ENCODE results near the gene HIBCH.
A peak's percentile ranks its signal among the peaks of the same experiment; 100 is the strongest.
"Not testable (repeated sequence)": the region's sequence is repeated elsewhere in the genome, so short reads cannot be mapped to it uniquely, and the experiment has no call there.

Gene HIBCH

DNA sequence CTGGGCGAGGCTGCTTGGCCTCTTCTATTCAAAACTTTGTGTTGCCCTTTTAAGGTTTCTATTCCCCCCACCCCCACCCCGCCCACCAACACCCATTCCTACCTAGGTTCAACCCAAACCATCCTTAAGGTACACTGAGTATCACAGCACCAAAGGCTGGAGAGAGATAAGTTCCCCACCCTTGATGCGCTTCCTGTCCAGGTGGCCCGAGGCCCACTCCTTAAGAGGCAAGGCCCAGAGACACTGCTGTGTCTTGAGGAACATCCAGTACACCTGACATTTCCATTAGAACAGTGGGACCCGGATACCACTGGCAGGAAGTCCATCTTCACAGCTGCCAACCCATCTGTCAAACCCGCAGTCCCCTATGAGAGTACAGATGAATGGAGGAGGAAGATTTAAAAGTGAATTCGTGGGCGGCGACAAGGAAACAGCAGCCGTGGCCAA is 23.5 kb upstream of the HIBCH start:
- no peak for DNase-seq

DNA sequence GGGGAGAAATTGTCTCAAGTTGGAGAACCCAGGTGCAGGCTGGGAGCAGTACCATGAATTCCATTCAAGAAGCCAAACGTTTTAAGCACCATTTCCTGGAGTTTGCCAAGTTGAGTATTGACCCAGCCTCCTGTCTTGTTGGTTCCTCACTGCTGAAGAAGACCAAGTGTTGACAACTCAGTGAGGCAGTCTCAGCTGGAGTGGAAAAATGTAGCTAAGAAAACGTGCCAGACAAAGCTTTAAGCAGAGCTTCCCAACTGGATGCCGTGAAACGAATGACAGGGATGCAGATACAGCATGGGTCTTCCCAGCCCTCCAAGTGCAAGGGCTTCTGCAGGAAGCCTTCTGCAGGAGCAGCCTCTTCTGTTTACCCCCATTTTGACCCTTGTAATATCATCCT is 23.0 kb upstream of the HIBCH start:
- peak; percentile 39 for DNase-seq

- DNase-seq = peak; percentile 24
Measured at GRCh38 chr2:190340369-190340768, 20.7 kb upstream of the HIBCH start.

- no peak for DNase-seq
Measured at GRCh38 chr2:190339394-190339793, 19.8 kb upstream of the HIBCH start.

- DNase-seq = no peak
Measured at GRCh38 chr2:190338453-190338852, 18.8 kb upstream of the HIBCH start.

DNA sequence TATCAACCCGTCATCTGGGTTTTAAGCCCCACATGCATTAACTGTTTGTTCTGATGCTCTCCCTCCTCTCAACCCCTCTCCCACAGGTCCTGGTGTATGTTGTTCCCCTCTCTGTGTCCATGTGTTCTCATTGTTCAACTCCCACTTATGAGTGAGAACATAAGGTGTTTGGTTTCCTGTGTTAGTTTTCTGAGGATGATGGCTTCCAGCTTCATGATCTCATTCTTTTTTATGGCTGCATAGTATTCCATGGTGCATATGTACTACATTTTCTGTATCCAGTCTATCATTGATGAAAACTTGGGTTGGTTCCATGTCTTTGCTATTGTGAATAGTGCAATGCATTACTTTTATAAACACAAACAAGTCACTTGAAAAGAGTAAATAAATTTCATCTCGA is 16.8 kb upstream of the HIBCH start:
- DNase-seq = no peak

DNA sequence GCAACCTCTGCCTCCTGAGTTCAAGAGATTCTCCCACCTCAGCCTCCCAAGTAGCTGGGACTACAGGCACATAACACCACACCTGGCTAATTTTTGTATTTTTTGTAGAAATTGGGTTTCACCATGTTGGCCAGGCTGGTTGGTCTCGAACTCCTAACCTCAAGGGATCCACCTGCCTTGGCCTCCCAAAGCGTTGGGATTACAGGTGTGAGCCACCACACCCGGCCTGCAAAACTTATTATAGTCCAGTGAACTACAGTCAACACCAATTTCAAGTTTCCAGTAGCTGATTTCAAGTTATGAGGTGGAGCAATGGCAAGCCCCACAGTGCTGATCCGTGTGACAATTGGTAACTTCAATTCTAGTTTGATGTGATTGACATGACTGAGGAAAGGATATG is 16.0 kb upstream of the HIBCH start:
- DNase-seq = not testable (repeated sequence)

DNA sequence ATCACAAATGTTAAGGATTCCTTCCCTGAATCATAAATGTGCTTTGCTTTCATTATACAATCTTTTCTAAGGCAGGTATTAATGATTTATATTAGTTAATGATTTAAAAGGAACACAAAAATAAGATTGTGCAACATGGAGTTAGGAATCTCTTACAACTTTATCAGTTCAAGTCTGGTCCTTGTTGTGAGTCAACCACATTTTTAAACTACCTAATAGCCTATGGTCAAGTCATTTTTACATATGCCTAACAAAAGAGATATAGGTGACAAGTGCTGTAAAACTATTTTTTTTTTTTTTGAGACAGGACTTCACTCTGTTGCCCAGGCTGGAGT is 15.6 kb upstream of the HIBCH start:
- DNase-seq = no peak

DNA sequence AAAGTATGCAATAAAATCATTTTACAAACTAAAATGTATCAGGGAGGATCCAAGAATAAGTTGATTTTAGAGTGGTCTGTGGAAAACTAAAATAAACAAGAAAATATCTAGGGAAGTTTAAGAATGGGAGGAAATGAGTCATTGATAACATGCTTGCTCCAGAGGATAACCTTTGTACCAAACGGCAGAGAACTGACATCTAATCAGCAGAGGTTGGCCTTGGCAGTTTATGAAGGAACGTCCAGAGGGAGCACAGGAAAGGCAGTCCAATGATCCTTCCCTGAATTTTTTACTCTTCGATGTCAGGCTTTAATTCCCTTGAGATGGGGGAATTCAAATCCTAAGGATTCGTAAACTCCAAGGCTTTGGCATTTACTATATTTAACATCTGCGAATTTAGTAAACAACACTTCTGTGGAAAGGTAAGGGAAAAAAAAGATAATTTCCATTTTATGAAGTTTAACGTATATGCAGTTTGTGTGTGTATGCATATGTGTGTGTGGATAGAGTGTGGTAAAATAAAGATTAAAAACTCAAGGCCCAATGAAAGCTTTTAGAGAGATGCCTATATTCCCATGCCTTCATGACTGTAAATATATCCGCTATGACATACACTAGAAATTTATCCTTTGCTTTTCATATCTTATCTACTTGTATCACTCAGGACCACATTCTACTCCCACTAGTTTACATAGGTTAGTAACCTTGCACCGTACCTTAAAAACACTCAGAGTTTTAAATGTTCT is 15.0 kb upstream of the HIBCH start:
- no peak for DNase-seq

GRCh38 chr2:190333928-190334327 is 14.3 kb upstream of the HIBCH start:
- no peak for DNase-seq

DNA sequence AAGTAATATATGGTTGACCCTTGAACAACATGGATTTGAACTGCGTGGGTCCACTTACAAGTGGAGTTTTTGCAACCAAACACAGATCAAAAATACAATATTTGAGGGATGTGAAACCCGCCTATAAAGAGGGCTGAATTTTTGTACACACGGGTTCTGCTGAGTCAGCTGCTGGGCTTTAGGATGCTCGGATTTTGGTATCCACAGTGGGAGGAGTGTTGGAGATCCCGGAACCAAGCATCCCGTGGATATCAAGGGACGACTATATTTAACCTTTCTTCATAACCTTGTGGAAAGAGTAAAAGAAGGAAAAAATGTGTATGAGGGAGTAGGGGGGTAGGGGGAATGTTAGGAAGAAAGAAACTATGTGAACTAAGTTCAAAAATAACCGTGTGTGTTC is 13.8 kb upstream of the HIBCH start:
- DNase-seq = no peak

DNA sequence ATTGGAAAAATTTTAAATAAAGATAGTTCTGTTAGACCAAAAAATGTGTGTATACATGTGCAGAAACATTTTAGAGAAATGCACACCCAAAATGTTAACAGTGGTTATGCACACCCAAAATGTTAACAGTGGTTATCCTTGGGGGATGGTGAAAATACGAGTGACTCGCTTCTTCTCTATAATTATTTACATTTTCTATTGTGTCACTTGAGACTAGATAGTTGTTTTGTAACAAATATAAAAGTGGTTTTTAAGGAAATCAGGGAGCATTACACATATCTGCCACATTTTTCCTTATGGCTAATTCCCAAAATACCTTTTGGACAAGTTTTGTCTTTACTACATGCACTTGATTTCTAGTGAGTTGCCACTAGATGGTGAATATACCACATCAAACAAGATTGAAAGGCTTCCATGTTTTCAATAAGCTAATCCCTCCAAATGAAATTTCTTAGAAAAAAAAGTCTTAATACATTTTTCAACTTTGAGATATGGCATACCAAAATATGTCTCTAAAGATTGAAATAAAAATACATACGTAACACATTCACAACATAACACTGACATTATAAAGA is 9.0 kb upstream of the HIBCH start:
- no peak for DNase-seq

- DNase-seq = no peak
Measured at GRCh38 chr2:190327867-190328572, 8.4 kb upstream of the HIBCH start.

GRCh38 chr2:190325588-190325987 is 6.0 kb upstream of the HIBCH start:
- DNase-seq = no peak

DNA sequence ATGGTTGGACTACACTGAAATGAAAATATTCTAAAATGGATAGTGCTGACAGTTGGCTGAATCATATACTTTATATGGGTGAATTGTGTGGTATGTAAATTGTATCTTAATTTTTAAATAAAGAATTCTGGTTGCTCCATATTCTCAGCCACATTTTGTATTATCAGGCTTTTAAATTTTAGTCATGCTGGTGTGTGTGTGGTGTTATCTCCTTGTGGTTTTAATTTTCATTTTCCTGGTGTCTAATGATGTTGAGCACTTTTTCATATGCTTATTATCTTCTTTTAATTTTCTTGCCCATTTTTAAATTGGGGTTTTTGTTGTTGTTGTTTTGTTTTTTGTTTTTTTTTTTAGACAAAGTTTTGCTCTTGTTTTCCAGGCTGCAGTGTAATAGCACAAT is 3.8 kb upstream of the HIBCH start:
- no peak for DNase-seq

GRCh38 chr2:190320696-190321095 is 1.1 kb upstream of the HIBCH start:
- DNase-seq = no peak

- no peak for DNase-seq
Measured at GRCh38 chr2:190318931-190319554, 583 bp downstream of the HIBCH start.

GRCh38 chr2:190318514-190318913 is 1.1 kb downstream of the HIBCH start:
- DNase-seq = no peak

- no peak for DNase-seq
Measured at GRCh38 chr2:190315273-190315672, 4.4 kb downstream of the HIBCH start.

DNA sequence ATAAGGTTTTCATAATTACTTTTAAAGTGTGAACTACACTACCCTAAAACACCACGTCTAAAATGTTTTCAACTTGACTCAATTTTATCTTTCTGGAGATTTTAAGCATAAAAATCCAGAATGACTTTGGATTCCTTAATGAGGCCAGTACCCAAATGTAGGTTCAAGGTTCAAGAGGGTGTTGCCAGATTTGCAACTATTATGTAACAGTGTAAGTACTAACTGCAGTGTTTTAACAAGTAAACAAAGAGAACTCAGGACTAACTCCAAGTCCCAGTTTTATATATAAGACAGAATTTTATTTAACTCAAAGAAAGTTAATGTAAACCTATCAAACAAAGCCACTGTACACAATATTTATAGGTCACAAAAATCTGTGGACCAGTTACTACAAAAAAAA is 5.7 kb downstream of the HIBCH start:
- no peak for DNase-seq

- not testable (repeated sequence) for DNase-seq
Measured at GRCh38 chr2:190312635-190313025, 7.0 kb downstream of the HIBCH start.

DNA sequence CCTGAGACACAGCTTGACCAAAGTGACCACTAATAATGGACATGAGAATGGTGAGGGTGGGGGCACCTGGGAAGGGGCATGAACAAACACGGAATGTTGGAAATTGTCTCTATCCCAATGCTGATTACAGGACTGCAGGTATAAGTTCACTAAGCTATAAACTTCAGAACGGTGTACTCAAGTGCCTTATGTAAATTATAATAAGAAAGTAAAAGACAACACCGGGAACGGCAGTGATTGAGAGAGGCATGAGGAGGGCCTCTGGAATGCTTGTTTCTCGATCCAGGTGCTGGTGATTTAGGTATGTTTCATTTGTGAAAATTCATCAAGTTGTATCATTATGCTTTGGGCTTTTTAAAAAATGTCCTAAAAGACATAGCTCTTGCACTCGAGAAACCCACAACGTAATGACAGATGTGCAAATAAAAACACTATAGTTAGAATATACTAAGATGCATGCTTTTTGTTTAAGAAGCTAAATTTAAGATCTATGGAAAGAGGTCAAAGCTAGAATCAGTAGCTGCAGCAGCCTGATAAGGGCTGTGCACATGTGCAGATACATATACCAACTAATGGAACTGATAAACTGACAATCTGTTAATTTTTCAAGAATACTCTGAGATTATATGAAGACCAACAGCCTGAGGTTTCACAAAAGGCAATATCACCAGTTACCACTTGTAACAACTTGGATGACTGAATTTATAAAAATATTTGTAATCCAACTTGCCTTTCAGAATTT is 7.6 kb downstream of the HIBCH start:
- no peak for DNase-seq

GRCh38 chr2:190308031-190308430 is 11.6 kb downstream of the HIBCH start:
- DNase-seq = no peak
